Endothelial cell of umbilical vein (primary cell): ENCODE results near the gene HJV. TPM values are rescaled to one million over a fixed set of nuclear protein-coding genes. Genes with fewer than 3 reads are reported as not detected.
A peak's percentile ranks its signal among the peaks of the same experiment; 100 is the strongest.

Experiments used
- BruUV-seq: library from RNA; stranded (reverse); fragments of 400-500 nt; replicated peaks from 2 replicates; lab custom pipeline; 2021; lab: Mats Ljungman, UMichigan
- CTCF ChIA-PET: fragments of 300-600, 350-600 bp; sonication (Branson Sonifier 250); formaldehyde crosslinking; loops from one replicate; lab custom pipeline; 2021; ENCODE audit warnings: antibody characterized with exemption, inconsistent platforms; lab: Charles Lee
- POLR2A ChIA-PET: fragments of 300-600, 350-600 bp; sonication (Branson Sonifier 250); formaldehyde crosslinking; loops from one replicate; lab custom pipeline; 2021; ENCODE audit warnings: antibody characterized with exemption, inconsistent platforms; lab: Charles Lee
- DNase-seq: peaks from one replicate; pipeline ENCODE4 v3.0.0-alpha.2; 2011; ENCODE audit warnings: low read depth, low spot score
- FAIRE-seq: peaks from 2 replicates; lab custom pipeline; 2011; peaks lifted over from hg19 to GRCh38; lab: Jason Lieb, UNC
- H2AFZ ChIP-seq: 2 replicates; pipeline ENCODE4 v1.6.0; 2012; ENCODE audit warnings: low read depth, low read length, control low read depth, inconsistent platforms
- H3K27ac ChIP-seq: 2 replicates; pipeline ENCODE4 v1.5.1; 2011; ENCODE audit warnings: low read depth, mild to moderate bottlenecking, control low read depth, low read length, moderate library complexity; ENCODE audit not compliant: insufficient read depth
- H3K27me3 ChIP-seq, 2 experiments: 2 replicates each; pipeline versions ENCODE4 v1.6.0 to v1.6.1; 2011; ENCODE audit warnings: low read length in 2 of 2, mixed read lengths in 1 of 2; ENCODE audit not compliant: control insufficient read depth in 2 of 2, insufficient read depth in 2 of 2
- H3K36me3 ChIP-seq, 2 experiments: 2 replicates in 1 of 2; 3 replicates in 1 of 2; pipeline ENCODE4 v1.5.1; 2011; ENCODE audit warnings: low read length in 2 of 2, mild to moderate bottlenecking in 1 of 2, moderate library complexity in 1 of 2; ENCODE audit not compliant: control insufficient read depth in 2 of 2, insufficient read depth in 2 of 2; ENCODE audit errors: extremely low read depth in 1 of 2
- H3K4me1 ChIP-seq: 3 replicates; pipeline ENCODE4 v1.5.1; 2011; ENCODE audit warnings: mild to moderate bottlenecking, low read length; ENCODE audit not compliant: control insufficient read depth, insufficient read depth; ENCODE audit errors: extremely low read depth
- H3K4me2 ChIP-seq: 2 replicates; pipeline ENCODE4 v1.6.1; 2011; ENCODE audit warnings: low read length, control low read depth, mixed read lengths; ENCODE audit not compliant: insufficient read depth
- H3K4me3 ChIP-seq, 3 experiments: fragments of 200-600 bp in 1 of 3; sonication (generic), shearing (Covaris generic) in 1 of 3; replicated peaks in 1 of 3; 2 replicates each; pipeline ENCODE4 v1.5.1; 2011 to 2016; ENCODE audit warnings: control low read depth in 3 of 3, low read length in 3 of 3, mild to moderate bottlenecking in 2 of 3, inconsistent platforms in 1 of 3, low read depth in 1 of 3, moderate library complexity in 1 of 3; ENCODE audit not compliant: insufficient read depth in 1 of 3
- H3K79me2 ChIP-seq: 2 replicates; pipeline ENCODE4 v1.6.0; 2012; ENCODE audit warnings: low read length, inconsistent platforms; ENCODE audit not compliant: control insufficient read depth, insufficient read depth
- H3K9ac ChIP-seq: replicated peaks from 2 replicates; pipeline ENCODE3; 2011; ENCODE audit warnings: low read length, control low read depth; ENCODE audit not compliant: insufficient read depth; ENCODE audit errors: extremely low read depth
- H3K9me1 ChIP-seq: replicated peaks from 3 replicates; pipeline ENCODE4 v1.6.0; 2011; ENCODE audit warnings: mild to moderate bottlenecking, low read length; ENCODE audit not compliant: control insufficient read depth, insufficient read depth; ENCODE audit errors: extremely low read depth
- H3K9me3 ChIP-seq: replicated peaks from 2 replicates; pipeline ENCODE4 v1.5.1; 2012; ENCODE audit warnings: low read length, inconsistent platforms; ENCODE audit not compliant: control insufficient read depth, insufficient read depth
- H4K20me1 ChIP-seq: replicated peaks from 2 replicates; pipeline ENCODE3; 2011; ENCODE audit warnings: mild to moderate bottlenecking, low read length; ENCODE audit not compliant: control insufficient read depth, insufficient read depth; ENCODE audit errors: extremely low read depth
- FOS ChIP-seq: IDR thresholded peaks from 2 replicates; pipeline ENCODE4 v1.6.1; 2011; ENCODE audit warnings: mild to moderate bottlenecking, low read length, moderate library complexity, borderline replicate concordance; ENCODE audit not compliant: insufficient read depth
- GATA2 ChIP-seq: IDR thresholded peaks from 2 replicates; pipeline ENCODE4 v1.7.0; 2011; ENCODE audit warnings: low read depth, mild to moderate bottlenecking, moderate library complexity, mixed read lengths, low read length; ENCODE audit not compliant: insufficient read length, insufficient read depth
- MAX ChIP-seq: IDR thresholded peaks from 2 replicates; pipeline ENCODE4 v1.6.1; 2011; ENCODE audit not compliant: insufficient read depth, insufficient read length
- MYC ChIP-seq: IDR thresholded peaks from one replicate; pipeline ENCODE4 v1.6.1; 2011; ENCODE audit warnings: mild to moderate bottlenecking, low read depth, low read length
- dilution Hi-C: fragments of 300-500 bp; cut with MboI; formaldehyde crosslinking; loops from one replicate; pipeline ENCODE4 v1.15.0; 2019; ENCODE audit warnings: low sequenced_read_pairs; ENCODE audit not compliant: extremely low pct_ligation_motif_present
- intact Hi-C: fragments of 100-400 bp; cut with micrococcal nuclease; formaldehyde crosslinking; loops from one replicate; pipeline ENCODE4 v1.10.0; 2022
- polyA plus RNA-seq, 4 experiments: library from polyadenylated mRNA; depleted of rRNA in 3 of 4; stranded (reverse) in 3 of 4; unstranded in 1 of 4; fragments of >200 nt; gene quantifications; 2 replicates each; pipeline versions ENCODE4 v1.2.1 to v1.2.3, GENCODE V29; 2011 to 2012; ENCODE audit warnings: missing spikeins in 1 of 4
- total RNA-seq: library from RNA; stranded (reverse); gene quantifications from 2 replicates; pipeline ENCODE4 v1.2.3, GENCODE V29; 2021

Gene HJV
- total and polyA plus RNA-seq, 2 donors (not counting 3 experiments of a cell fraction or from before 2014, with no cell fraction given) = not detected

GRCh38 chr1:146036965-146037646 is 15.6 kb upstream of the HJV start:
- H2AFZ ChIP-seq = peak overlapping the region; percentile 98
- peak; percentile 6 for TF ChIP-seq MAX
- TF ChIP-seq MYC = no peak
- TF ChIP-seq GATA2 = peak; percentile 43
- no peak for TF ChIP-seq FOS
- FAIRE-seq = peak; percentile 77
- dilution Hi-C loops = no loop called here
- intact Hi-C loops = no loop called here
- peaks cover 9% of the 10 kb centered on the region for H3K4me1 ChIP-seq
- DNase-seq = peak; percentile 94
- no peaks in the 10 kb centered on the region for H4K20me1 ChIP-seq
- H3K79me2 ChIP-seq = no peaks in the 10 kb centered on the region
- BruUV-seq = TSS peak; percentile 4
- no peaks in the 10 kb centered on the region for H3K36me3 ChIP-seq
- no peaks in the 10 kb centered on the region for H3K9me3 ChIP-seq
- ChIA-PET POLR2A (interaction anchor here (0.8 to 5.2 kb wide), 3 partner anchors 14 to 756 kb away, joined by 3 to 83 read pairs (median 4); no protein-coding TSS in a partner anchor), CTCF (interaction anchor here (0.9 to 3.8 kb wide), 5 partner anchors 15 to 178 kb away, joined by 3 to 11 read pairs (median 8); partner anchors contain the start of gene PIAS3)
- peak overlapping the region; percentile 98 for H3K4me2 ChIP-seq
- no peaks in the 10 kb centered on the region for H3K9me1 ChIP-seq
- H3K27me3 ChIP-seq = no peaks in the 10 kb centered on the region
- peak overlapping the region; percentile 69 for H3K27ac ChIP-seq
- peak overlapping the region; percentile 53 to 90 (median 64) for H3K4me3 ChIP-seq
- H3K9ac ChIP-seq = peak overlapping the region; percentile 79
